Osteoblast (primary cell): ENCODE results near the gene ALKBH5. TPM values are rescaled to one million over a fixed set of nuclear protein-coding genes. Genes with fewer than 3 reads are reported as not detected.

ENCODE experiments used
- DNase-seq: peaks from one replicate; pipeline ENCODE4 v3.0.0; 2011; ENCODE audit warnings: low spot score, mixed read lengths; ENCODE audit not compliant: insufficient read length; ENCODE audit errors: missing footprints
- H2AFZ ChIP-seq: 2 replicates; pipeline ENCODE4 v1.6.0; 2011; ENCODE audit warnings: mild to moderate bottlenecking, low read length
- H3K27ac ChIP-seq: 2 replicates; pipeline ENCODE4 v1.5.1; 2011; ENCODE audit warnings: mild to moderate bottlenecking, low read depth, low read length, moderate library complexity
- H3K27me3 ChIP-seq: 2 replicates; pipeline ENCODE4 v1.6.0; 2012; ENCODE audit warnings: mild to moderate bottlenecking, control low read depth, inconsistent platforms, low read length, moderate library complexity; ENCODE audit not compliant: insufficient read depth
- H3K36me3 ChIP-seq: 2 replicates; pipeline ENCODE4 v1.5.1; 2011; ENCODE audit warnings: mild to moderate bottlenecking, low read length, control low read depth, moderate library complexity; ENCODE audit not compliant: insufficient read depth
- H3K4me1 ChIP-seq: 2 replicates; pipeline ENCODE4 v1.5.1; 2011; ENCODE audit warnings: mild to moderate bottlenecking, low read length, control low read depth, moderate library complexity; ENCODE audit not compliant: insufficient read depth
- H3K4me2 ChIP-seq: 2 replicates; pipeline ENCODE4 v1.6.0; 2011; ENCODE audit warnings: mild to moderate bottlenecking, low read length; ENCODE audit not compliant: insufficient read depth
- H3K4me3 ChIP-seq: fragments of 200-600 bp; sonication (generic); 3 replicates; pipeline ENCODE4 v1.5.1; 2012; ENCODE audit warnings: mild to moderate bottlenecking, low read length, inconsistent platforms; ENCODE audit not compliant: insufficient read depth
- H3K79me2 ChIP-seq: 2 replicates; pipeline ENCODE4 v1.6.0; 2012; ENCODE audit warnings: mild to moderate bottlenecking, low read length, control low read depth, inconsistent platforms; ENCODE audit not compliant: insufficient read depth
- H3K9me3 ChIP-seq: 2 replicates; pipeline ENCODE4 v1.5.1; 2011; ENCODE audit warnings: low read depth, low read length, control low read depth
- H4K20me1 ChIP-seq: 2 replicates; pipeline ENCODE4 v1.6.0; 2012; ENCODE audit warnings: mild to moderate bottlenecking, low read length, control low read depth; ENCODE audit not compliant: insufficient read depth
- CTCF ChIP-seq: IDR thresholded peaks from 2 replicates; pipeline ENCODE4 v1.5.1; 2011; ENCODE audit warnings: mild to moderate bottlenecking, low read depth, low read length, moderate library complexity; ENCODE audit errors: extremely low read depth
- total RNA-seq: library from RNA; depleted of rRNA; stranded (reverse); fragments of >200 nt; gene quantifications from 2 replicates; pipeline ENCODE4 v1.2.3, GENCODE V29; 2012

Gene ALKBH5
- total RNA-seq, 1 donor, result 125 TPM

- H3K27ac ChIP-seq, result no peak overlapping the region
- H3K9me3 ChIP-seq, result no peaks in the 10 kb centered on the region
- no peak overlapping the region for H2AFZ ChIP-seq
- H3K36me3 ChIP-seq, result peaks cover 56% of the 10 kb centered on the region
- H3K4me2 ChIP-seq, result no peak overlapping the region
- no peak for TF ChIP-seq CTCF
- H3K4me3 ChIP-seq, result no peak overlapping the region
- DNase-seq, result no peak
- peaks cover 20% of the 10 kb centered on the region for H3K4me1 ChIP-seq
- H3K79me2 ChIP-seq, result peaks cover 95% of the 10 kb centered on the region
- peaks cover 88% of the 10 kb centered on the region for H4K20me1 ChIP-seq
- H3K27me3 ChIP-seq, result no peaks in the 10 kb centered on the region
Measured at GRCh38 chr17:18194394-18194793, 10.8 kb downstream of the ALKBH5 start.

GRCh38 chr17:18194804-18195203 is 11.2 kb downstream of the ALKBH5 start:
- peak; percentile 31 for DNase-seq
- H3K4me1 ChIP-seq, result peaks cover 18% of the 10 kb centered on the region
- H3K4me2 ChIP-seq, result no peak overlapping the region
- H2AFZ ChIP-seq, result no peak overlapping the region
- no peak for TF ChIP-seq CTCF
- no peak overlapping the region for H3K4me3 ChIP-seq
- no peaks in the 10 kb centered on the region for H3K27me3 ChIP-seq
- no peaks in the 10 kb centered on the region for H3K9me3 ChIP-seq
- peaks cover 87% of the 10 kb centered on the region for H4K20me1 ChIP-seq
- no peak overlapping the region for H3K27ac ChIP-seq
- peaks cover 95% of the 10 kb centered on the region for H3K79me2 ChIP-seq
- peaks cover 56% of the 10 kb centered on the region for H3K36me3 ChIP-seq

GRCh38 chr17:18195246-18195645 is 11.6 kb downstream of the ALKBH5 start:
- Histone ChIP-seq H3K27me3 (no peaks in the 10 kb centered on the region), H2AFZ (no peak overlapping the region), H3K79me2 (peaks cover 94% of the 10 kb centered on the region), H3K4me3 (no peak overlapping the region), H3K27ac (no peak overlapping the region), H3K36me3 (peaks cover 56% of the 10 kb centered on the region), H3K4me2 (no peak overlapping the region), H4K20me1 (peaks cover 86% of the 10 kb centered on the region), H3K9me3 (no peaks in the 10 kb centered on the region), H3K4me1 (peaks cover 13% of the 10 kb centered on the region)
- TF ChIP-seq CTCF, result no peak
- peak; percentile 26 for DNase-seq

- DNase-seq, result peak; percentile 31
Measured at GRCh38 chr17:18197535-18198194, 14.0 kb downstream of the ALKBH5 start.

More at GRCh38 chr17:18197535-18198194, 14.0 kb downstream of the ALKBH5 start:
- Histone ChIP-seq H4K20me1 (peaks cover 76% of the 10 kb centered on the region), H3K4me1 (no peaks in the 10 kb centered on the region), H3K9me3 (no peaks in the 10 kb centered on the region), H2AFZ (no peak overlapping the region), H3K27ac (no peak overlapping the region), H3K79me2 (peaks cover 93% of the 10 kb centered on the region), H3K4me3 (no peak overlapping the region), H3K4me2 (no peak overlapping the region), H3K36me3 (peaks cover 52% of the 10 kb centered on the region), H3K27me3 (no peaks in the 10 kb centered on the region)
- TF ChIP-seq CTCF, result no peak
